Chondrocyte (in vitro differentiated cells): ENCODE data around the gene SEC31A. TPM values are rescaled to one million over a fixed set of nuclear protein-coding genes. Genes with fewer than 3 reads are reported as not detected.

ENCODE experiments used
- DNase-seq: peaks from one replicate; pipeline ENCODE4 v3.0.0; 2021; ENCODE audit warnings: mixed read lengths, low spot score
- H3K27ac Mint-ChIP-seq: one replicate; pipeline ENCODE4 v1.8.0; 2021; ENCODE audit warnings: mild to moderate bottlenecking, moderate library complexity, mixed read lengths; ENCODE audit not compliant: unreplicated experiment
- H3K27me3 Mint-ChIP-seq: 2 replicates; pipeline ENCODE4 v1.8.0; 2021; ENCODE audit warnings: low read depth, mixed read lengths
- H3K36me3 Mint-ChIP-seq: 2 replicates; pipeline ENCODE4 v1.8.0; 2021; ENCODE audit warnings: low read depth, mixed read lengths
- H3K4me1 Mint-ChIP-seq: 2 replicates; pipeline ENCODE4 v1.8.0; 2021; ENCODE audit warnings: low read depth, mild to moderate bottlenecking, mixed read lengths
- H3K4me3 Mint-ChIP-seq: one replicate; pipeline ENCODE4 v1.8.0; 2021; ENCODE audit warnings: mild to moderate bottlenecking, moderate library complexity, mixed read lengths; ENCODE audit not compliant: unreplicated experiment
- H3K9me3 Mint-ChIP-seq: 2 replicates; pipeline ENCODE4 v1.8.0; 2021; ENCODE audit warnings: low read depth, mixed read lengths
- CTCF ChIP-seq: fragments of 200-600 bp; sonication (generic); IDR thresholded peaks from 2 replicates; pipeline ENCODE4 v1.5.0; 2021; ENCODE audit warnings: antibody characterized with exemption, mild to moderate bottlenecking, moderate library complexity
- total RNA-seq: library from RNA; stranded (reverse); gene quantifications from 3 replicates; pipeline ENCODE4 v1.2.1, GENCODE V29; 2021

SEC31A gene
- total RNA-seq, 1 donor from 2014 or later, result 421 TPM

- H3K36me3 Mint-ChIP-seq, result no peaks in the 10 kb centered on the region
- peaks cover 7% of the 10 kb centered on the region for H3K4me1 Mint-ChIP-seq
- H3K27me3 Mint-ChIP-seq, result peaks cover 2% of the 10 kb centered on the region
- peaks cover 1% of the 10 kb centered on the region for H3K9me3 Mint-ChIP-seq
- no peak for DNase-seq
- no peak overlapping the region for H3K4me3 Mint-ChIP-seq
- TF ChIP-seq CTCF, result no peak
- H3K27ac Mint-ChIP-seq, result no peak overlapping the region
These were observed 87.2 kb downstream of the SEC31A start for GRCh38 chr4:82803746-82804145.

- H3K36me3 Mint-ChIP-seq, result no peaks in the 10 kb centered on the region
- no peak for TF ChIP-seq CTCF
- H3K27me3 Mint-ChIP-seq, result peaks cover 2% of the 10 kb centered on the region
- H3K4me1 Mint-ChIP-seq, result peaks cover 7% of the 10 kb centered on the region
- no peak overlapping the region for H3K4me3 Mint-ChIP-seq
- no peak overlapping the region for H3K27ac Mint-ChIP-seq
- no peaks in the 10 kb centered on the region for H3K9me3 Mint-ChIP-seq
- DNase-seq, result no peak
These were observed 88.0 kb downstream of the SEC31A start for GRCh38 chr4:82802911-82803310.

GRCh38 chr4:82801910-82802521, 88.9 kb downstream of the SEC31A start:
- Mint-ChIP-seq H3K4me1 (peaks cover 12% of the 10 kb centered on the region), H3K9me3 (no peaks in the 10 kb centered on the region), H3K4me3 (no peak overlapping the region), H3K27ac (no peak overlapping the region), H3K27me3 (peaks cover 2% of the 10 kb centered on the region), H3K36me3 (no peaks in the 10 kb centered on the region)
- no peak for DNase-seq
- TF ChIP-seq CTCF, result peak; percentile 85

- Mint-ChIP-seq H3K36me3 (no peaks in the 10 kb centered on the region), H3K9me3 (no peaks in the 10 kb centered on the region), H3K4me1 (peaks cover 22% of the 10 kb centered on the region), H3K27me3 (peaks cover 2% of the 10 kb centered on the region), H3K4me3 (peak overlapping the region; percentile 84), H3K27ac (no peak overlapping the region)
- TF ChIP-seq CTCF, result no peak
- DNase-seq, result no peak
These were observed 91.7 kb downstream of the SEC31A start for GRCh38 chr4:82799006-82799881.

- Mint-ChIP-seq H3K27ac (no peak within 1 kb of the TSS), H3K4me1 (peaks cover 22% of the 10 kb centered on the region), H3K27me3 (peaks cover 2% of the 10 kb centered on the region), H3K4me3 (peak within 1 kb of the TSS; percentile 84), H3K36me3 (no peaks in the 10 kb centered on the region), H3K9me3 (no peaks in the 10 kb centered on the region)
- TF ChIP-seq CTCF, result peak; percentile 22
- no peak for DNase-seq
These were observed 92.6 kb downstream of the SEC31A start, which contains the start of gene SCD5 for GRCh38 chr4:82798168-82799005. TSS of gene SCD5 (minus strand) at chr4:82798796. CDS start at chr4:82798537, 259 bp downstream.
